ENCODE results near the gene SPG7.

Gene SPG7

GRCh38 chr16:89552329-89552728 is 44.1 kb downstream of the SPG7 start (continued):
- TF ChIP-seq ZNF513 (tag by site-specific recombination; IDR thresholded peaks at IDR 0.05) (no peak), PRDM10 (tag by site-specific recombination; IDR thresholded peaks at IDR 0.05) (no peak), OVOL3 (tag by site-specific recombination; IDR thresholded peaks at IDR 0.05) (no peak), REST (tag by site-specific recombination; IDR thresholded peaks at IDR 0.05) (no peak), SALL2 (tag by site-specific recombination; IDR thresholded peaks at IDR 0.05; ENCODE audit: borderline replicate concordance) (no peak), ZNF121 (tag by site-specific recombination; IDR thresholded peaks at IDR 0.05) (no peak), PATZ1 (tag by site-specific recombination; IDR thresholded peaks at IDR 0.05) (no peak)
- TF ChIP-seq, protein P1, sequence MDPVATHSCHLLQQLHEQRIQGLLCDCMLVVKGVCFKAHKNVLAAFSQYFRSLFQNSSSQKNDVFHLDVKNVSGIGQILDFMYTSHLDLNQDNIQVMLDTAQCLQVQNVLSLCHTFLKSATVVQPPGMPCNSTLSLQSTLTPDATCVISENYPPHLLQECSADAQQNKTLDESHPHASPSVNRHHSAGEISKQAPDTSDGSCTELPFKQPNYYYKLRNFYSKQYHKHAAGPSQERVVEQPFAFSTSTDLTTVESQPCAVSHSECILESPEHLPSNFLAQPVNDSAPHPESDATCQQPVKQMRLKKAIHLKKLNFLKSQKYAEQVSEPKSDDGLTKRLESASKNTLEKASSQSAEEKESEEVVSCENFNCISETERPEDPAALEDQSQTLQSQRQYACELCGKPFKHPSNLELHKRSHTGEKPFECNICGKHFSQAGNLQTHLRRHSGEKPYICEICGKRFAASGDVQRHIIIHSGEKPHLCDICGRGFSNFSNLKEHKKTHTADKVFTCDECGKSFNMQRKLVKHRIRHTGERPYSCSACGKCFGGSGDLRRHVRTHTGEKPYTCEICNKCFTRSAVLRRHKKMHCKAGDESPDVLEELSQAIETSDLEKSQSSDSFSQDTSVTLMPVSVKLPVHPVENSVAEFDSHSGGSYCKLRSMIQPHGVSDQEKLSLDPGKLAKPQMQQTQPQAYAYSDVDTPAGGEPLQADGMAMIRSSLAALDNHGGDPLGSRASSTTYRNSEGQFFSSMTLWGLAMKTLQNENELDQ (tag by site-specific recombination; IDR thresholded peaks at IDR 0.05; ENCODE audit: low read depth), result no peak

DNA sequence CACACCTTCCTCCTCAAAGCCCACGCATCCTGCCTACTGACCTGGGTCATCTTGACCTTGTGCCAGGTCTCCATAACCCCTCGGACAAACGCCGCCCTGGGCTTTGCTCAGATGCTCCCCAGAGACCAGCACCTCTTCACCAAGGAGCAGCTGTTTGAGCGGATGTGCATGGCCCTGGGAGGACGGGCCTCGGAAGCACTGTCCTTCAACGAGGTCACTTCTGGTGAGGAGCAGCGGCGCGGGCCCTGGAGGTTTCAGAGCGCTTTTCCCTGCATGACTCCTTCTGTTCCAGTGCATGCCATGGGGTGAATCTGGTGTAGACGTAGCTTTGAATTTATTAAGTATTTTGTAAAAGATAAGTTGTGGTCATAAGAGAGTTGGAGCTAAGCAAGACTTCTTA is 44.7 kb downstream of the SPG7 start:
- H3K27ac ChIP-seq (ENCODE audit: extremely low read depth, low read depth, low read length), result no peak overlapping the region
- no peaks in the 10 kb centered on the region for H3K4me1 ChIP-seq (ENCODE audit: control insufficient read depth, insufficient read depth, low read length)
- no peak overlapping the region for H3K4me3 ChIP-seq (ENCODE audit: low read depth, low read length)
- ChIA-PET POLR2A (no interaction called here), CTCF (no interaction called here)
- no peaks in the 10 kb centered on the region for H3K9me3 ChIP-seq (ENCODE audit: control insufficient read depth, insufficient read depth, low read depth, low read length)
- H3K36me3 ChIP-seq (ENCODE audit: control insufficient read depth in 2 of 2, insufficient read depth in 1 of 2, low read length in 2 of 2), result peaks cover 0 to 93% of the 10 kb centered on the region in 2 experiments; a peak in 2 of 3 replicates
- TF ChIP-seq GLI4 (tag by site-specific recombination; IDR thresholded peaks at IDR 0.05) (no peak), ZNF660 (tag by site-specific recombination; IDR thresholded peaks at IDR 0.05) (no peak), REPIN1 (tag by site-specific recombination; IDR thresholded peaks at IDR 0.05; ENCODE audit: low read depth) (no peak), ZSCAN23 (tag by site-specific recombination; IDR thresholded peaks at IDR 0.05) (no peak), AEBP2 (tag by site-specific recombination; IDR thresholded peaks at IDR 0.05; ENCODE audit: borderline replicate concordance) (no peak), ZNF571 (tag by site-specific recombination; IDR thresholded peaks at IDR 0.05) (no peak), ZNF140 (tag by site-specific recombination; IDR thresholded peaks at IDR 0.05) (no peak), ZBTB1 (tag by site-specific recombination; IDR thresholded peaks at IDR 0.05) (no peak), ZNF133 (tag by site-specific recombination; IDR thresholded peaks at IDR 0.05) (no peak), ZNF529 (tag by site-specific recombination; IDR thresholded peaks at IDR 0.05; ENCODE audit: insufficient replicate concordance) (no peak)
- TF ChIP-seq, protein P2, sequence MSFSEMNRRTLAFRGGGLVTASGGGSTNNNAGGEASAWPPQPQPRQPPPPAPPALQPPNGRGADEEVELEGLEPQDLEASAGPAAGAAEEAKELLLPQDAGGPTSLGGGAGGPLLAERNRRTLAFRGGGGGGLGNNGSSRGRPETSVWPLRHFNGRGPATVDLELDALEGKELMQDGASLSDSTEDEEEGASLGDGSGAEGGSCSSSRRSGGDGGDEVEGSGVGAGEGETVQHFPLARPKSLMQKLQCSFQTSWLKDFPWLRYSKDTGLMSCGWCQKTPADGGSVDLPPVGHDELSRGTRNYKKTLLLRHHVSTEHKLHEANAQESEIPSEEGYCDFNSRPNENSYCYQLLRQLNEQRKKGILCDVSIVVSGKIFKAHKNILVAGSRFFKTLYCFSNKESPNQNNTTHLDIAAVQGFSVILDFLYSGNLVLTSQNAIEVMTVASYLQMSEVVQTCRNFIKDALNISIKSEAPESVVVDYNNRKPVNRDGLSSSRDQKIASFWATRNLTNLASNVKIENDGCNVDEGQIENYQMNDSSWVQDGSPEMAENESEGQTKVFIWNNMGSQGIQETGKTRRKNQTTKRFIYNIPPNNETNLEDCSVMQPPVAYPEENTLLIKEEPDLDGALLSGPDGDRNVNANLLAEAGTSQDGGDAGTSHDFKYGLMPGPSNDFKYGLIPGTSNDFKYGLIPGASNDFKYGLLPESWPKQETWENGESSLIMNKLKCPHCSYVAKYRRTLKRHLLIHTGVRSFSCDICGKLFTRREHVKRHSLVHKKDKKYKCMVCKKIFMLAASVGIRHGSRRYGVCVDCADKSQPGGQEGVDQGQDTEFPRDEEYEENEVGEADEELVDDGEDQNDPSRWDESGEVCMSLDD (tag by site-specific recombination; IDR thresholded peaks at IDR 0.05), result no peak

Measured in HEK293 (cell line).